ENCODE results near the gene MCTS1.
"Not testable (repeated sequence)": the region's sequence is repeated elsewhere in the genome, so short reads cannot be mapped to it uniquely, and the experiment has no call there.

MCTS1 gene

DNA sequence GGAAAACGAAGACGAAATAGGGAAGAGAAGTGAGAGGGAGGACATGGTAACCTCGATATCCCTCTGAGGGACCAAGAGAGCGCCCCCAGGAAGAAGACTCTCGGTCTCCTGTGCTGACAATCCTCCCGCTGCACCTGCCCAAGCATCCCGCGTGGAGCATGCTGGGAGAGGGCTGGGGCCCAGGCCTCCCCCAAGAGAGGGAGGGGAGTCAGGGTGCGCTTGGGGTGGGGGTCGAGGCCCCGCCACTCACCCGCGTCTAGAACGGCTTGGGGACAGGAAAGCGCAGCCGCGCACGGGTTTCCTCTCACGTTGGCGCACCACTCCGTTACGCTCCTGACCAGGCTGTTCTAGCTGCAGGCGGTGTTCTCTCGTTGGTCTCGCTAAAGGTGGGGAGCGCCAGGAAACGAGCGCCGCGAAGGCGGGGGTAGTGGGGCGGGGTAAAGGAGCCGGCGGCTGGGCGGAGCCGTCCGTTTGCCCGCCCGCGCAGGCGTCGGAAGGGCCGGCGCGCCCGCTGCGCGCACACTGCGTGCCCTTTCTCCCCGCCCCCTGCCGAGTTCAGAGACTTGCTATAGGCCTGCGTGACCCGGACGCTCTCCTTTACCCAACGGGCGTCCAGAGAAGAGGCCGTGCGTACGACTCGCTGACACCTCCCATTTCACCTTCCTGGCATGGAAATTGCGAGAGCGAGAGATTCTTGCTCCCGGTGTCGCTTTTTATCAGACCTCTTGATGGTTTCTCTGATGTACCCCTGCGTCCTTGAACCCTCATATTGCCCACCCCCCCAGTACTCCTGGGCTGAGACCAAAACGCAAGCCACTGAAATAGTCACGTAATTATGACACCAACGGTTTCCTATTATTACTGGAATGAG, 26.0 kb downstream of the MCTS1 start, which contains the start of gene C1GALT1C1:
Gene C1GALT1C1 (minus strand): TSS at position 388 of the 871 bp plus-strand sequence. CDS start 2,888 bp downstream, outside the sequence.
- DNase-seq (ENCODE audit: low spot score) = peak; percentile 90

DNA sequence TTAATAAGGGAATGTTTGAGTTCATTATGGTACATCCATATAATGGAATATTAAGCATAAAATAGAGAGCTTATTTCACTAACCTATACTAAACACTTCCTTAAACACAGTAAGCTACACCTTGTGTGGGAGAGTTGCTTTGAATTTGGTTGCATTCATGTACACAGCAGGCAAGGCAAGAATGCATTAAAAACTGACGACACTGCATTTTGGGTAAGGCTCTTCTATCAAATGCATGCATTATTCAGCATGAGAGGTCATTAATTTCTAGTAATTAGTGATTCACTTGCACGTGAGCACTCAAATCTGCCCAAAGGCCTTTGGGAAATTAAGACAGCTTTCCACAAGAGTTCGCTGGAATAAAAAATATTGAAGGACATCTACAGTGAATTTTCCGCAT, 34.7 kb downstream of the MCTS1 start:
- DNase-seq (ENCODE audit: low spot score) = no peak

DNA sequence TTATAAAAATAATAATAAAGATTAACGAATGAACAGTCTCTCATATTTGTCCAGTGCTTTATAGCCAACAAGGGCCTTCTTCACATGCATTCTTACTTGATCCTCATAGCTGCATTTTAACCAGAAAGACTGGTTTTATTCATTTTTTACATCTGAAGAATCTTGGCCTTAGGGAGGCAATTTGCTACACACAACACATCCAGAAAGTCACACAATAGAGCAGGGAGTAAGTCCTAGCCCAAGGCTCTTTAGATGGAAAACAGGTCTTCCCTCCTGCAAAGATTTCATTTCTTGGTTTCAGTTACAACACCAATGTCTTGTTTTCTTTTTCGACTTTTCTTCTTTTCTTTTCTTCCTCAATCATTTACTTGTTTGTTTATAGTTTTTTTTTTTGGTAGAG, 39.0 kb downstream of the MCTS1 start:
- DNase-seq (ENCODE audit: low spot score) = no peak

DNA sequence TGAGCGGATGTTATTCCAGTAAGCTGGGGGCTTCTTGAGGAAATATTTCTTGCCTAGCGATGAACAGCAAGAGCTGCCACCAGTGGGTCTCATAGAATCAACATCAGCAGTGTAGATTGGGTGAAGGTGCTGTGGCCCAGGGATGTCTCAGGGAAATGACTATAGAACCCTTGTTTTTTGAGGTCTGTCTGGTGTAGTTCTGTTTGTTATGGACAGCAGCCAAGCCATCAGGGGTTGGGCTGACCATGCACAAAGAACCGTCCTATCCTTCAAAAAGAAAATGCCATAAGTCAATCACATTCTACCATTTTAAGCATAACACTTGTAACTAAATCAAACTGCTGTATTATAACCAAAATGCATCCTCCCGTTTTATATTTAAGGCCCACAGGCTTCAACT, 43.2 kb downstream of the MCTS1 start:
- no peak for DNase-seq (ENCODE audit: low spot score)

DNA sequence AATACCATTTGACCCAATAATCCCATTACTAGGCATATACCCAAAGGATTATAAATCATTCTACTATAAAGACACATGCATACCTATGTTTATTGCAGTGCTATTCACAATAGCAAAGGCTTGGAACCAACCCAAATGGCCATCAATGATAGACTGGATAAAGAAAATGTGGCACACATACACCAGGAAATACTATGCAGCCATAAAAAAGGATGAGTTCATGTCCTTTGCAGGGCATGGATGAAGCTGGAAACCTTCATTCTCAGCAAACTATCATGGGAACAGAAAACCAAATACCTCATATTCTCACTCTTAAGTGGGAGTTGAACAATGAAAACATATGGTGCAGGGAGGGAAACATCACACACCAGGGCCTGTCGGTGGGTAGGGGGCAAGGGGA, 48.4 kb downstream of the MCTS1 start:
- not testable (repeated sequence) for DNase-seq (ENCODE audit: low spot score)

DNA sequence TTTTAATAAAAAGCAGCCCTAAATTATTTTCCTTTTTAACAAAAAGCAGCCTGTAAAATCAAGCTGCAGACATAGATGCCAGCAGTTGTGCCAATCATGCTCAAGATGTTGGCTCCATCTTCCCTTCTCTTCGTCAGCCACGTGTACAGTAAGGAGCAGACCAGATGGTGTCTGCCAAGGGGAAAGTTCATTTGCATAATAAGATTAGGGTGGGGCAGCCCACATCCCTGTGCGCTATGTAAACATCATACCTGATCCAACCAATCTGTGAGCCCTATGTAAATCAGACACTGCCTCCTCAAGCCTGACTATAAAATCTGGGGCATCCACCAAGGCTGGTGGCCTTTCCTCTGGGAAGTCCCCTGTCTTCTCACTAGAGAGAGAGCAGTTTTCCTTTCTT, 49.1 kb downstream of the MCTS1 start:
- DNase-seq (ENCODE audit: low spot score) = no peak

DNA sequence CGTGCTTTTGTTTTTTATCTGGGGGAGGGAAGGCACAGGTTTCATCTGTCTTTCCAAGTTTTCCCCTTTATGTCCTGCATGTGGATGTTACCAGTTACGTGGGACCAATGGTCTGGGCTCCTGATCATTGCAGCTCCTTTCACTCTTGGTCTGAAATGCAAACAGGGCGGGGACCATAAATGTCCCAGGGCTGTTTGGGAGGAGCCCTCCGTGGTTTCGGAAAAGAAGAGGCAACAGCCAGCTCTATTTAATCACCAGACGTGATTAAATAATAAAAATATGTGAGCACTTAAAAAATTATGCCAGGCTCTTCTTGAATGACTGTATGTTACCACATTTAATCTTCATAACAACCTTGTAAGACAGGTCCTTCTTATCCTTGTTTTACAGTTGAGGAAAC, 56.7 kb downstream of the MCTS1 start:
- peak; percentile 43 for DNase-seq (ENCODE audit: low spot score)
